Neural cell (in vitro differentiated cells): Measurements from ENCODE around the gene CSAD. TPM values are rescaled to one million over a fixed set of nuclear protein-coding genes. Genes with fewer than 3 reads are reported as not detected.

ENCODE experiments used
- H2AFZ ChIP-seq: fragments of 200-600, 300-800 bp; sonication (generic), shearing (Covaris generic); 2 replicates; pipeline ENCODE4 v1.6.0; 2014; ENCODE audit warnings: low read depth, mild to moderate bottlenecking, antibody characterized with exemption, low read length, moderate library complexity
- H3F3A ChIP-seq: fragments of 200-600 bp; shearing (Covaris generic); 2 replicates; pipeline ENCODE4 v1.6.1; 2016; ENCODE audit warnings: mild to moderate bottlenecking, moderate library complexity, mixed read lengths, antibody characterized with exemption, low read length; ENCODE audit not compliant: insufficient read depth, poor library complexity, severe bottlenecking
- H3K27ac ChIP-seq: fragments of 200-600, 300-800 bp; sonication (generic), shearing (Covaris generic); 2 replicates; pipeline ENCODE4 v1.5.1; 2014; ENCODE audit warnings: mild to moderate bottlenecking, low read length, moderate library complexity
- H3K27me3 ChIP-seq: fragments of 300-800, 200-600 bp; sonication (generic), shearing (Covaris generic); 2 replicates; pipeline ENCODE4 v1.6.0; 2014; ENCODE audit warnings: mild to moderate bottlenecking, low read depth, low read length, moderate library complexity; ENCODE audit not compliant: insufficient read depth
- H3K36me3 ChIP-seq: fragments of 300-800, 200-600 bp; sonication (generic), shearing (Covaris generic); 2 replicates; pipeline ENCODE4 v1.5.1; 2014; ENCODE audit warnings: mild to moderate bottlenecking, antibody characterized with exemption, low read length, moderate library complexity; ENCODE audit not compliant: insufficient read depth
- H3K4me2 ChIP-seq: fragments of 300-800, 200-600 bp; sonication (generic), shearing (Covaris generic); 2 replicates; pipeline ENCODE4 v1.6.0; 2014; ENCODE audit warnings: mild to moderate bottlenecking, low read length
- H3K4me3 ChIP-seq: fragments of 300-800, 200-600 bp; sonication (generic), shearing (Covaris generic); 2 replicates; pipeline ENCODE4 v1.5.1; 2014; ENCODE audit warnings: mild to moderate bottlenecking, low read length, moderate library complexity
- H3K79me2 ChIP-seq: fragments of 200-600 bp; shearing (Covaris generic); replicated peaks from 2 replicates; pipeline ENCODE4 v1.6.0; 2014; ENCODE audit warnings: mild to moderate bottlenecking, low read length, moderate library complexity; ENCODE audit not compliant: insufficient read depth
- H3K9ac ChIP-seq: fragments of 300-800, 200-600 bp; sonication (generic), shearing (Covaris generic); 2 replicates; pipeline ENCODE4 v1.6.1; 2016; ENCODE audit warnings: mild to moderate bottlenecking, low read length, mixed read lengths
- H3K9me2 ChIP-seq: fragments of 200-600 bp; shearing (Covaris generic); 2 replicates; pipeline ENCODE4 v1.6.1; 2016; ENCODE audit warnings: mild to moderate bottlenecking, low read length, mixed read lengths; ENCODE audit not compliant: insufficient read depth
- H3K9me3 ChIP-seq: fragments of 200-600, 300-800 bp; sonication (generic), shearing (Covaris generic); 2 replicates; pipeline ENCODE4 v1.6.1; 2016; ENCODE audit warnings: mild to moderate bottlenecking, mixed run types, low read length, moderate library complexity, mixed read lengths
- H4K20me1 ChIP-seq: fragments of 200-600 bp; shearing (Covaris generic); 2 replicates; pipeline ENCODE4 v1.6.1; 2016; ENCODE audit warnings: mild to moderate bottlenecking, mixed run types; ENCODE audit not compliant: insufficient read depth
- CTCF ChIP-seq: fragments of 450-650 bp; IDR thresholded peaks from 2 replicates; pipeline ENCODE4 v1.5.1; 2014; ENCODE audit warnings: antibody characterized with exemption, mild to moderate bottlenecking, moderate library complexity; ENCODE audit not compliant: poor library complexity, severe bottlenecking
- EP300 ChIP-seq: fragments of 450-650 bp; conservative IDR thresholded peaks from 2 replicates; pipeline ENCODE4 v1.6.1; 2014; ENCODE audit warnings: antibody characterized with exemption, mild to moderate bottlenecking, moderate library complexity; ENCODE audit not compliant: poor library complexity, severe bottlenecking
- EZH2 ChIP-seq: fragments of 200-600, 300-800 bp; shearing (Covaris generic), sonication (generic); IDR thresholded peaks from 2 replicates; pipeline ENCODE4 v1.6.1; 2014; ENCODE audit warnings: antibody characterized with exemption, low read length, borderline replicate concordance, mild to moderate bottlenecking; ENCODE audit not compliant: insufficient read depth, poor library complexity, severe bottlenecking
- MXI1 ChIP-seq: fragments of 450-650 bp; conservative IDR thresholded peaks from 2 replicates; pipeline ENCODE4 v1.6.1; 2014; ENCODE audit warnings: antibody characterized with exemption, mild to moderate bottlenecking; ENCODE audit not compliant: poor library complexity, severe bottlenecking
- POLR2AphosphoS5 ChIP-seq: IDR thresholded peaks from 2 replicates; pipeline ENCODE4 v1.6.1; 2012
- RAD21 ChIP-seq: fragments of 450-650 bp; conservative IDR thresholded peaks from 2 replicates; pipeline ENCODE4 v1.6.1; 2014; ENCODE audit warnings: antibody characterized with exemption, mild to moderate bottlenecking, moderate library complexity
- REST ChIP-seq: IDR thresholded peaks from 2 replicates; pipeline ENCODE4 v1.6.1; 2012; ENCODE audit warnings: borderline replicate concordance
- SMC3 ChIP-seq: fragments of 450-650 bp; conservative IDR thresholded peaks from 2 replicates; pipeline ENCODE4 v1.6.1; 2014; ENCODE audit warnings: antibody characterized with exemption, mild to moderate bottlenecking, moderate library complexity; ENCODE audit not compliant: poor library complexity
- TAF1 ChIP-seq: IDR thresholded peaks from 2 replicates; pipeline ENCODE4 v1.6.1; 2012; ENCODE audit warnings: low read depth
- polyA plus RNA-seq: library from polyadenylated mRNA; depleted of rRNA; stranded (reverse); fragments of >200 nt; gene quantifications from 2 replicates; pipeline ENCODE4 v1.2.3, GENCODE V29; 2014

CSAD gene
- polyA plus RNA-seq, 1 donor from 2014 or later, result 41.9 TPM

- no peak overlapping the region for H3K4me3 ChIP-seq
- H3K27ac ChIP-seq, result no peak overlapping the region
- H3K79me2 ChIP-seq, result no peaks in the 10 kb centered on the region
- H3K9ac ChIP-seq, result no peak overlapping the region
- H3K9me2 ChIP-seq, result no peaks in the 10 kb centered on the region
- H3F3A ChIP-seq, result no peaks in the 10 kb centered on the region
- TF ChIP-seq EZH2 (no peak), TAF1 (no peak), POLR2AphosphoS5 (no peak), SMC3 (no peak), REST (no peak), MXI1 (no peak), EP300 (no peak), RAD21 (no peak), CTCF (no peak)
- H3K4me2 ChIP-seq, result no peak overlapping the region
- peaks cover 14% of the 10 kb centered on the region for H3K27me3 ChIP-seq
- no peaks in the 10 kb centered on the region for H4K20me1 ChIP-seq
- no peak overlapping the region for H2AFZ ChIP-seq
- H3K36me3 ChIP-seq, result no peaks in the 10 kb centered on the region
- no peaks in the 10 kb centered on the region for H3K9me3 ChIP-seq
Measured at GRCh38 chr12:53214221-53214620, 33.5 kb upstream of the CSAD start.

- TF ChIP-seq CTCF (peak; percentile 95), SMC3 (peak; percentile 95), MXI1 (peak; percentile 25), EP300 (no peak), RAD21 (peak; percentile 95), TAF1 (no peak)
- Histone ChIP-seq H3K79me2 (no peaks in the 10 kb centered on the region), H3K9me2 (no peaks in the 10 kb centered on the region), H3K27me3 (peaks cover 5% of the 10 kb centered on the region), H3F3A (no peaks in the 10 kb centered on the region), H2AFZ (no peak overlapping the region), H4K20me1 (no peaks in the 10 kb centered on the region), H3K9ac (no peak overlapping the region), H3K4me2 (no peak overlapping the region), H3K4me3 (no peak overlapping the region), H3K36me3 (no peaks in the 10 kb centered on the region), H3K27ac (no peak overlapping the region), H3K9me3 (no peaks in the 10 kb centered on the region)
Measured at GRCh38 chr12:53213348-53213747, 32.6 kb upstream of the CSAD start.
